GM12891 (cell line): ENCODE results near the gene GGA2.

Experiments used
- POLR2A ChIP-seq: IDR thresholded peaks from 2 replicates; pipeline ENCODE4 v1.6.1; 2011; ENCODE audit warnings: low read depth, low read length, control low read depth
- POLR2AphosphoS5 ChIP-seq: IDR thresholded peaks from 2 replicates; pipeline ENCODE4 v1.6.1; 2011; ENCODE audit warnings: low read depth, low read length, control low read depth
- TAF1 ChIP-seq: IDR thresholded peaks from 2 replicates; pipeline ENCODE4 v1.6.1; 2011; ENCODE audit warnings: low read depth, low read length, control low read depth

GRCh38 chr16:23499801-23500200 is 10.5 kb downstream of the GGA2 start:
- no peak for TF ChIP-seq POLR2A
- TF ChIP-seq POLR2AphosphoS5, result no peak
- no peak for TF ChIP-seq TAF1
